IPS-18a (cell line): ENCODE results near the gene PAM16.
"Not testable (repeated sequence)": the region's sequence is repeated elsewhere in the genome, so short reads cannot be mapped to it uniquely, and the experiment has no call there.

Experiments used
- H3K27ac ChIP-seq: one replicate; pipeline ENCODE4 v1.5.1; 2013; ENCODE audit warnings: low read length
- H3K27me3 ChIP-seq: one replicate; pipeline ENCODE4 v1.6.1; 2013; ENCODE audit warnings: mild to moderate bottlenecking, low read length; ENCODE audit not compliant: control insufficient read depth, insufficient read depth
- H3K36me3 ChIP-seq: one replicate; pipeline ENCODE4 v1.6.1; 2013; ENCODE audit warnings: low read depth, low read length; ENCODE audit not compliant: control insufficient read depth
- H3K4me1 ChIP-seq: one replicate; pipeline ENCODE4 v1.6.1; 2013; ENCODE audit warnings: low read depth, low read length; ENCODE audit not compliant: control insufficient read depth
- H3K4me3 ChIP-seq: one replicate; pipeline ENCODE4 v1.5.1; 2013; ENCODE audit warnings: low read length
- H3K9ac ChIP-seq: one replicate; pipeline ENCODE4 v1.6.1; 2013; ENCODE audit warnings: mild to moderate bottlenecking, low read length, moderate library complexity
- H3K9me3 ChIP-seq: one replicate; pipeline ENCODE4 v1.6.1; 2013; ENCODE audit warnings: low read depth, low read length; ENCODE audit not compliant: control insufficient read depth

Gene PAM16

DNA sequence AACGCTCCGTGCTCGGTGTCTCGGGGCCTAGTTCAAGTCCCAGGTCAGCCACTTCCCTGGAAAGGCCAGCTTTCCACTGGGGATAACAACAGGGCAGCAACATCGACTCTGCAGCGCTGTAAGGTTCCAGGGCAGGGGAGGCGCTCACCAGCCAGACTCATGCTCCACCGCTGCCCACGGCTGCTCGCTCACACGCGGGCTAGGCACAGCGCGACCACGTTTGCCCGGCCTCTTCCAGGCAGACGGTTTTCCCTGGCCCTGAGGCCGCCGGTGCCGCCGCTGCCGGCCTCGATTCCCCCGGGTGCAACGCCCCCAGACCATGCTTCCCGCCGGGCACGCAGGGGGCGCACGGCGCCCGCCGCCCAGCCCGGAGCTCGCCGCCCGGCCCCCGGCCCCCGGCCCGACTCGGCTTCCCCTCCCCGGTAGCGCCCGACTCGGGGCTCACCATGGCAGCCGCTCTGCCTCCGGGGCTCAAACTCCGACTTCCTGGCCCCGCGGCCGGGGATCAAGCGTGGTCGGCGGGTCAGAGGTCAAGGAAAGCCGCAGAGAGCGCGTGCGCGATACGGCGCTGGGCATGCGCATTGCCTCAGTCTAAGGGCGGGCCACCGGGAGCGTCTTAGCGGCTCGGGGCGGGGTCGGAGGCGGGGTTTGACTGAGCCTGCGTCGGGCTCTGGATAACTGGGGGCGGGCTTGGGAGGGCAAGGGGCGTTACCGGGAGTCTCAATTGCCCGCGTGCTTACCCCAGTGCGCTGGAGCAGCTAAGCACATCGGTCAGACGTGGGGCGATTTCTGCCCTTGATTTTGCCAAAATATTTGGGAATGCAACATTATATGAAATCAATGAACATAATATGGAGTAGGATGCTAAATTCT, at the start of gene PAM16:
Gene PAM16 (minus strand): TSS at position 535 of the 873 bp plus-strand sequence. CDS start 87 bp downstream, at position 448.
- H3K36me3 ChIP-seq = no peaks in the 10 kb centered on the region
- H3K27me3 ChIP-seq = peaks cover 4% of the 10 kb centered on the region
- peak within 1 kb of the TSS; percentile 95 for H3K4me3 ChIP-seq
- peaks cover 4% of the 10 kb centered on the region for H3K4me1 ChIP-seq
- no peaks in the 10 kb centered on the region for H3K9me3 ChIP-seq
- H3K27ac ChIP-seq = peak within 1 kb of the TSS; percentile 85
- peak within 1 kb of the TSS; percentile 93 for H3K9ac ChIP-seq

DNA sequence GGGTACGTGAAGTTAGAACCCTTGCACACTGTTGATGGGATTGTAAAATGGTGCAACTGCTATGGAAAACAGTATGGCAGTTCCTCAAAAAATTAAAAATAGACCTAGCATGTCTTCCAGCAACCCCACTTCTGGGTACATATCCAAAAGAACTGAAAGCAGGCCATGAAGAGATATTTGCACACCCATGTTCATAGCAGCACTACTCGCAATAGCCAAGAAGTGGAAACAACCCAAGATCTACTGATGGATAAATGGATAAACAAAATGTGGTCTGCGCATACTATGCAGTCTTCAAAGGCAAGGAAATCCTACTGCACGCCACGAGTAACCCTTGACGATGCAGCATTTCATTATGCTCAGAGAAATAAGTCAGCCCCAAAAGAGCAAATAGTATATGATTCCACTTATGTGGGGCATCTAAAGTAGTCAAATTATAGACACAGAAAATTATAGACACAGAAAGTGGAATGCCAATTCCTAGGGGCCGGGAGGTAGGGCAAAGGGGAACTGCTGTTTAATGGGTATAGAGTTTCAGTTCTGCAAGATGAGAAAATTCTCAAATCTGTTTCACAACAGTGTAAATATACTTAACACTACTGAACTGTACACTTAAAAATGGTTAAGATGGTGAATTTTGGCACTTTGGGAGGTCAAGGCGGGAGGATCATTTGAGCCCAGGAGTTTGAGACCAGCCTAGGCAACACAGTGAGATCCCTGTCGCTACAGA, 48.0 kb upstream of the PAM16 start:
- H3K9me3 ChIP-seq = no peaks in the 10 kb centered on the region
- no peaks in the 10 kb centered on the region for H3K36me3 ChIP-seq
- no peaks in the 10 kb centered on the region for H3K4me1 ChIP-seq
- no peak overlapping the region for H3K27ac ChIP-seq
- H3K4me3 ChIP-seq = no peak overlapping the region
- H3K9ac ChIP-seq = no peak overlapping the region
- H3K27me3 ChIP-seq = no peaks in the 10 kb centered on the region

DNA sequence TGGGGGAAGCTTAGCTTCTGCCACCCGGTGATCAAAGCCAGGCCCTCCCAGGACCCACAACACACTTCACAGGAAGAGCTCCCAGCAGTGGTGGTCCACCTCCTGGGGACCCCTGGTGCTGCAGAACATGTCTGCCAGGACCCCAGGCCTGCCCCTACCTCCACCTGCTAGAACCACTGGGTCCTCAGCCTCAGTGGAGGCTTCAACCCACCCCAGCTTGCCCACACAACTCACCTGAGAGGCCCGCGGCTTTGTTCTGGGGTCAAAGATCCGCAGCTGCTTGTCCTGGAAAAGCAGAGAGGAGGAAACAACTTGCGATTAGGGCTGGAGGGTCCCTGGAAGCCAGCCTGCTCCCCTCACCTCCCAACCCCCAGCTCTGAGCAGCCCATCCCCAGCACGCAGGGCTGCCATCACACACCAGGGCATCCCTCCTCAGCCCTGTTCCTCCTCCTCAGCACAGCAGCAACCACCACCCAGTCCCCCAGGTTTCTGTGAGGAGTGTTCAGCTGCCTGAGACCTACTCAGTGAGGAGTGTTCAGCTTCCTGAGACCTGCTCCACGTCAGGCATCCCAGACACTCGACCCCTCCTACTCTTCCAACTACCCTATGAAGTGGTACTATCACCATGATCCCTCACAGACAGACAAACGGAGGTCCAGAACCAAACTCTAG, 44.1 kb upstream of the PAM16 start:
- no peaks in the 10 kb centered on the region for H3K36me3 ChIP-seq
- no peak overlapping the region for H3K27ac ChIP-seq
- peaks cover 32% of the 10 kb centered on the region for H3K4me1 ChIP-seq

DNA sequence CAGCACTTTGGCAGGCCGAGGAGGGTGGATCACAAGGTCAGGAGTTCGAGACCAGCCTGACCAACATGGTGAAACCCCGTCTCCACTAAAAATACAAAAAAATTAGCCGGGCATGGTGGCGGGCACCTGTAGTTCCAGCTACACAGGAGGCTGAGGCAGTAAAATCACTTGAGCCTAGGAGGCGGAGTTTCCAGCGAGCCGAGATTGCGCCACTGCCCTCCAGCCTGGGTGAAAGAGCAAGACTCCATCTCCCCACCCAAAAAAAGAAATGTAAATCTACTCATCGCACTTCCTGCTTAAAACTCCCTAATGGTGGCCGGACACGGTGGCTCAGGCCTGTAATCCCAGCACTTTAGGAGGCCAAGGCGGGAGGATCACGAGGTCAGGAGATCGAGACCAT, 42.7 kb upstream of the PAM16 start:
- not testable (repeated sequence) for H3K27me3 ChIP-seq, H3K36me3 ChIP-seq, H3K9ac ChIP-seq, H3K4me3 ChIP-seq, H3K9me3 ChIP-seq, H3K27ac ChIP-seq
- H3K4me1 ChIP-seq = peaks cover 45% of the 10 kb centered on the region

More for the DNA sequence above, 44.1 kb upstream of the PAM16 start:
- no peaks in the 10 kb centered on the region for H3K9me3 ChIP-seq
- no peak overlapping the region for H3K4me3 ChIP-seq
- H3K9ac ChIP-seq = no peak overlapping the region
- no peaks in the 10 kb centered on the region for H3K27me3 ChIP-seq

DNA sequence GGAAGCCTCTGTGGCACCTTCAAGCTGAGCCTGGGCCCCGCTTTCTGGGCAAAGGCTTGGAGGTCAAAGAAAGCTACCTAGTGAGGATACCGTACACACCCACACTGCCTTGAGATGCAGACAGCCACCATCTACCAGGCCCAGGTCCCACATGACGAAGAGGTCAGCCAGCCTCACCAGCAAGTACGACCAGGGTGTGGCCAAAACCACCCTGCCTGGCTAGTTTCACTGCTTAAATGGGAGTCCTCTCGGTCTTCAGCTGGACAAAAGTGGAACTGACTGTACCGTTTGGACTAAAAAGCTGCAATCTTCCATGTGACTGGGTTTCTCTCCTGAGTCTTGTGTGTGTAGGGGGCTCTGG, 42.1 kb upstream of the PAM16 start:
- H3K4me3 ChIP-seq = peak overlapping the region; percentile 13
- no peaks in the 10 kb centered on the region for H3K27me3 ChIP-seq
- peak overlapping the region; percentile 77 for H3K9ac ChIP-seq
- H3K9me3 ChIP-seq = no peaks in the 10 kb centered on the region
- H3K4me1 ChIP-seq = peaks cover 51% of the 10 kb centered on the region
- peak overlapping the region; percentile 84 for H3K27ac ChIP-seq
- H3K36me3 ChIP-seq = no peaks in the 10 kb centered on the region

DNA sequence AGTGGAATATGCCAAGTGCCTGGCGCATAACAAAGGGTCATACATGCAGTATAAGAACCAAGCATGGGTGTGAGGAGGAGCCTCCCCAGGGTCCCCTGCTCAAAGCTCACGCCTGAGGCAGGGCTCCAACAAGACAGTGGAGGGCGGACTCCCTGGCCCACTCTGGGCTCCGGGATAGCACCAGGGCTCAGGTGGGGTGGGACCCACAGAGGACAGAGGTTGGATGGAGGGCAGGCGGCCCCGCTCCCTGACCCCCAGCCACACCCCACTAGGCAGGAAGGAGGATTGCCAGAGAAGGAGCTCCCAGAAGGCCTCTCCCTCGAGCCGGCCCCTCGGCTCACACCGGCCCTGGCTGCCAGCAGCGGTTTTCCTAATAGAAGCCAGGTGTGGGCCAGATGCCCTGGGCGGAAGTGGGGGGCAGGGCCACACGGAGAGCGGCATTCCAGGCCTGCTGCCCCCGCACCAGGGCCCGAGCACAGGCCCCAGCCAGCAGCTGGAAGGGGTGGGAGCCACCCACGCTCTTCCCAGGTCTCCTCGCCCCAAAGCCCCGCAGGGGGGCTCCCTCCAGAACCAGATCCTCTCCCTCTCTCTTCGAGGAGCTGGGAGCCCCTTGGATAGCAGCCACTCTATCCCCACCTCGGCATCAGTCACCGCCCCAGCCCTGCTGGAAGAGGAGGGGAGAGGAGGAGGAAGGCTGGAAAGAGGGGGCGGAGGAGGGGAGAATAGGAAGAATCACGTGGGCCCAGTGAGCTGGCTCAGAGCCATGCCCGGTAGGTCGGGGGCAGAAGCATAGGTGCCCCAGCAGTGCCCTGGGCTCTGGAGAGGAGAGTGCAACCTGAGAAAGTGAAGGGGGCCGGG, 41.5 kb upstream of the PAM16 start:
- no peaks in the 10 kb centered on the region for H3K36me3 ChIP-seq
- no peaks in the 10 kb centered on the region for H3K27me3 ChIP-seq
- no peaks in the 10 kb centered on the region for H3K9me3 ChIP-seq
- peaks cover 51% of the 10 kb centered on the region for H3K4me1 ChIP-seq
- peak overlapping the region; percentile 13 for H3K4me3 ChIP-seq
- H3K27ac ChIP-seq = peak overlapping the region; percentile 84
- H3K9ac ChIP-seq = peak overlapping the region; percentile 77

DNA sequence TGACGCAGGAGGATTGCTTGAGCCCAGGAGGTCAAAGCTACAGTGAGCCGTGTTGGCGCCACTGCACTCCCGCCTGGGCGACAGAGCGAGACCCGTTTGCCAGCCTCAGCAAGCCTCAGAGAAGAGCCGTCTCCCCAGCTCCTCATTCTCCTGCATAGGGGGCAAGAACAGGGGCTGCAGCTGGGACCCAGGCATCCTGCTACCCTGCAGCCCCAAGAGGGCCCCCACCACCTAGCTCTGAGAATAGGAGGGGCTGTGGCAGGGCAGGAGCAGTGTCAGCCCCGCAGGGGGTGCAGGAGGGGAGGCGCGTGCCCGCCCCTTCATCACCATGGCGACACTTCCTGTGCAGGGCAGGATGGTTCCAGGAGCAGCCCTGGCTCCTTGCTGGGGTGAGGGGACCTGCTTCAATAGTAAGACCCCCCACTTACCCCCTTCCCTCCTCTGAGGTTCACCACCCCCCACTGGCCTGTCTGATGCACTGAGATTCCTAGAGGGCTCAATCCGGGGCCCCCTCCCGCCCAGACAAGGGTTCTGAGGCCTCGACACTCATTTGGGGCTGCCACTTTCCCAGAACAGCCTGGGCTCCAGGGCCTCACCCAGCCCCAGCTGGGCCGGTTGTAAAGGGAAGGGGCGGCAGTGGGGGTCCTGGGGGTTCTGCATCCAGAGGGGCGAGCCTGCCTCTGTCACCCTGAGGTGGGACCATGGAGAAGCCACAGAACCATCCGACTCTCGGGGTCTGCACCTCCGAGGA, 40.7 kb upstream of the PAM16 start:
- H3K9ac ChIP-seq = peak overlapping the region; percentile 77
- H3K9me3 ChIP-seq = no peaks in the 10 kb centered on the region
- no peaks in the 10 kb centered on the region for H3K27me3 ChIP-seq
- H3K4me1 ChIP-seq = peaks cover 51% of the 10 kb centered on the region
- peak overlapping the region; percentile 13 for H3K4me3 ChIP-seq
- peak overlapping the region; percentile 84 for H3K27ac ChIP-seq
- no peaks in the 10 kb centered on the region for H3K36me3 ChIP-seq

DNA sequence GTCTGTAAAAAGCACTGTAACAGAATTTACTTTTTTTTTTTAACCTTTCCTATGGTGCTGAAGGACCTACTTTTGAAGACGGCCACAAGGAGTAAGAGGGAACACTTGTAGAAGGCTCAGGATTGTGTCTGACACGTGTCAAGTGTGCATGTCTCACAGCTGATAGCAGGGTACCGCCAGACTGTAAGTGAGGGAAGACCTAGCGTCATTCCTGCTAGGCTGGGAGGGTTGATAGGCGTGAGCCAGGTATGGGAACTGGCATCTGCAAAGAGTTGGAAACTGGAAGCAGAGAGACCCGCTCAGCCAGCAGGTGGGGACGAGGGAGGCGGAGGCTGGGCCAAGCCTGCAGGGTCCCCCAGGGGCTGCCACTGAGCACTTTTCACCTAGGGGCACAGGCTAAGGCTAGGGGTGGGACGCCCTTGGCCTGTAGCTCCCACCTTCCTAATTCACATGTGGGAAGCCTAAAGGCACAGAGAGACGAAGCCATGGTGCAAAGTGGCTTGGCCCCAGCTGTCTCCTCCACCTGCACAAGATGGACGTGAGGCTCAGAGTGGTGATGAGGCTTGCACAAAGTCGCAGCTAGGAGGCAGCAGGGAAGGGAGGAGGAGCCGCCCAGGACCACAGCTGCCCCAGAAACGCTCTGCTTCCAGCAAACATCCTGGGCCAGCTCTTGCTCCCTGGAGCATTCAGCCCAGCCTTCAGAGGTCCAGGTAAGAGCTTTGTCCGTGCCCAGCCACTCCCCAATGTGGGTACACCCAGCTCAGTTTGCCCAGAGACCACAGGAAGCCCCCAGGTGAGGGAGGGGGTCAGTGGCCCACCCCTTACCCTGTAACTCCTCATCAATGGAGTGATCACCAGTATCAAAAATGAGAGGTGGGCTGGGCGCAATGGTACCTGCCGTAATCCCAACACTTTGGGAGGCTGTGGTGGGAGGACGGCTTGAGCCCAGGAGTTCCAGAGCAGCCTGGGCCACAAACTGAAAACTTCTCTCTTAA, 39.4 kb upstream of the PAM16 start:
- H3K9ac ChIP-seq = no peak overlapping the region
- H3K27me3 ChIP-seq = no peaks in the 10 kb centered on the region
- H3K27ac ChIP-seq = no peak overlapping the region
- no peaks in the 10 kb centered on the region for H3K9me3 ChIP-seq
- H3K4me3 ChIP-seq = no peak overlapping the region
- H3K4me1 ChIP-seq = peaks cover 51% of the 10 kb centered on the region
- H3K36me3 ChIP-seq = no peaks in the 10 kb centered on the region

DNA sequence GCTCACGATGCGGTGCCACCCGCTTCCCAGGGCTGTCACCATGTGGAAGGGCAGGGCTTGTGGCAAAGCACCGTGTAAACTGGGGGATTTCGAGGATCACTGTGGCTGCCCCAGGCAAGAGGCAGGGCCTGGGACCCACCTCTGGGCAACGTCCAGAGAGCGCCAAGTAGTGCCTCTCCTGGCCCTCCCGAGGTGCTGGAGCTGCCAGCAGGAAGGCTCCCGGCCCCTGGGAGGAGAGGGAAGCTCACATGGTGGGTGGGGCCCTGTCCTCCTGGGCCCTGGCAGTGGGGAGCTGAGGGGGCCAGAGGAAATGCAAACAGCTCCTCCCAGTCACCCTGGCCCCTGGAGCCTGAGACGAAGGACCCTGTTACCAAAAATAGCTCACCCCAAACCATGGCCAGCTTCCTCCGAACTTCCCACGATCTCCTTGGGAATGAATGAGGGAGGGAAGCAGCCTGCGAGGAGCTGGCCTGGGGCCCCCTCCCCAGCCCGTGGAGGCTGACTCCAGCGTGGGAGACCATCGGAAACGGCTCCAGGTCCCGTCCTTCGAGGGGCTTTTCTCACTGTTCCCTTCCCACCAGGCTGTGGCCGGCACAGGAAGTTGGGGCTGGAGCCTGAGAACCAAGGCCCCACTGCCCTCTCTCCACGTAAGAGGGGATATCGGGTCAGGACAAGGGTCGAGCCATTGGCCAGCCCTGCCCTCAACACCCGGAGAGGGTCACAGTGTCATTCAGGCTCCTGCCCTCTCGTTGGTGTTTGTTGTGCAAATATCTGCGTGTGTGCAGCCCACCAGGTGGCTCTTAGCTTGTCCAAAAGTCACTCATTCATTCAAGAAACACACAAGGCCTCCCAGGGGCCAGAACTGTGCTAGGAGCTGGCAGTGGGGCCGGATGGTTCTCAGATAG, 38.2 kb upstream of the PAM16 start:
- H3K9ac ChIP-seq = no peak overlapping the region
- no peaks in the 10 kb centered on the region for H3K9me3 ChIP-seq
- no peaks in the 10 kb centered on the region for H3K36me3 ChIP-seq
- peaks cover 51% of the 10 kb centered on the region for H3K4me1 ChIP-seq
- no peaks in the 10 kb centered on the region for H3K27me3 ChIP-seq
- no peak overlapping the region for H3K4me3 ChIP-seq
- H3K27ac ChIP-seq = no peak overlapping the region
